RCC 7860 (cell line): ENCODE measurements around the gene VPS50.
"Not testable (repeated sequence)": the region's sequence is repeated elsewhere in the genome, so short reads cannot be mapped to it uniquely, and the experiment has no call there.

ENCODE experiments used
- DNase-seq: peaks from one replicate; pipeline ENCODE4 v3.0.0-alpha.2; 2015; ENCODE audit warnings: low spot score
- FAIRE-seq: peaks from 2 replicates; lab custom pipeline; 2012; peaks lifted over from hg19 to GRCh38; lab: Jason Lieb, UNC

VPS50 gene

GRCh38 chr7:93239824-93240223 lies 7.7 kb downstream of the VPS50 start:
- no peak for FAIRE-seq
- no peak for DNase-seq

- FAIRE-seq (no peak), DNase-seq (no peak)
Measured at GRCh38 chr7:93242106-93242505, 9.9 kb downstream of the VPS50 start.

GRCh38 chr7:93245525-93246432 lies 13.6 kb downstream of the VPS50 start:
- FAIRE-seq, result peak; percentile 82
- DNase-seq, result peak; percentile 57

GRCh38 chr7:93249491-93250148 lies 17.5 kb downstream of the VPS50 start:
- no peak for DNase-seq

GRCh38 chr7:93258661-93259060 lies 26.5 kb downstream of the VPS50 start:
- FAIRE-seq, result no peak

More at GRCh38 chr7:93249491-93250148, 17.5 kb downstream of the VPS50 start:
- FAIRE-seq, result no peak

GRCh38 chr7:93262535-93262934 lies 30.4 kb downstream of the VPS50 start:
- FAIRE-seq, result no peak

More at GRCh38 chr7:93258661-93259060, 26.5 kb downstream of the VPS50 start:
- DNase-seq, result no peak

GRCh38 chr7:93265220-93265619 lies 33.1 kb downstream of the VPS50 start:
- DNase-seq (no peak), FAIRE-seq (no peak)

More at GRCh38 chr7:93262535-93262934, 30.4 kb downstream of the VPS50 start:
- DNase-seq, result no peak

GRCh38 chr7:93279541-93279940 lies 47.4 kb downstream of the VPS50 start:
- no peak for DNase-seq
- FAIRE-seq, result no peak

- DNase-seq, result no peak
- FAIRE-seq, result no peak
Measured at GRCh38 chr7:93284908-93285307, 52.7 kb downstream of the VPS50 start.

GRCh38 chr7:93293229-93293628 lies 61.1 kb downstream of the VPS50 start:
- DNase-seq, result no peak
- no peak for FAIRE-seq

- DNase-seq, result no peak
- FAIRE-seq, result no peak
Measured at GRCh38 chr7:93298206-93298605, 66.0 kb downstream of the VPS50 start.

GRCh38 chr7:93298671-93299070 lies 66.5 kb downstream of the VPS50 start:
- DNase-seq (no peak), FAIRE-seq (no peak)

GRCh38 chr7:93301736-93302135 lies 69.6 kb downstream of the VPS50 start:
- FAIRE-seq, result no peak
- DNase-seq, result no peak

- no peak for DNase-seq
- no peak for FAIRE-seq
Measured at GRCh38 chr7:93307131-93307660, 75.0 kb downstream of the VPS50 start.

- DNase-seq (no peak), FAIRE-seq (no peak)
Measured at GRCh38 chr7:93307943-93308342, 75.8 kb downstream of the VPS50 start.

- DNase-seq (peak; percentile 20), FAIRE-seq (no peak)
Measured at GRCh38 chr7:93310346-93310745, 78.2 kb downstream of the VPS50 start.

- no peak for FAIRE-seq
- DNase-seq, result no peak
Measured at GRCh38 chr7:93314449-93314848, 82.3 kb downstream of the VPS50 start.

- DNase-seq (no peak), FAIRE-seq (no peak)
Measured at GRCh38 chr7:93315896-93316295, 83.7 kb downstream of the VPS50 start.

- FAIRE-seq, result no peak
- DNase-seq, result no peak
Measured at GRCh38 chr7:93316730-93317129, 84.6 kb downstream of the VPS50 start.

- FAIRE-seq (no peak), DNase-seq (no peak)
Measured at GRCh38 chr7:93320887-93321286, 88.7 kb downstream of the VPS50 start.

- DNase-seq, FAIRE-seq: not testable (repeated sequence)
Measured at GRCh38 chr7:93326291-93326690, 94.1 kb downstream of the VPS50 start.
